GM19463 (cell line): ENCODE measurements around the gene PXK.

ENCODE experiments used
- ATAC-seq: cut with Tn5 transposase; IDR thresholded peaks from one replicate; pipeline ENCODE4 v1.9.1; 2021; ENCODE audit warnings: mild to moderate bottlenecking, moderate library complexity; ENCODE audit not compliant: unreplicated experiment

The PXK gene

DNA sequence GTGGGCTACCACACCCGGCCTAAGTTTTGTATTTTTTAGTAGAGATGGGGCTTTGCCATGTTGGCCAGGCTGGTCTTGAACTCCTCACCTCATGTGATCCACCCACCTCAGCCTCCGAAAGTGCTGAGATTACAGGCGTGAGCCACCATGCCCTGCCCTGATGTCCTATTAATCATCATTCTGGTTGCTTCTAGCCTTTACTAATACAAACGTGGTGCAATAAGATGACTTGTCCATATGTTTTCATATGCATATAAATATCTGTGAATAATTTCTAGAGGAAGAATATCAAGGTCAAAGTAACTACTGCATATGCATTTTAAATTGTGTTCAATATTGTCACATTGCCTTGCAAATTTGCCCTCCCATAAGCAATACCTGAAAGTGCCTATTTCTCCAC lies 126.5 kb downstream of the PXK start:
- no peak for ATAC-seq

DNA sequence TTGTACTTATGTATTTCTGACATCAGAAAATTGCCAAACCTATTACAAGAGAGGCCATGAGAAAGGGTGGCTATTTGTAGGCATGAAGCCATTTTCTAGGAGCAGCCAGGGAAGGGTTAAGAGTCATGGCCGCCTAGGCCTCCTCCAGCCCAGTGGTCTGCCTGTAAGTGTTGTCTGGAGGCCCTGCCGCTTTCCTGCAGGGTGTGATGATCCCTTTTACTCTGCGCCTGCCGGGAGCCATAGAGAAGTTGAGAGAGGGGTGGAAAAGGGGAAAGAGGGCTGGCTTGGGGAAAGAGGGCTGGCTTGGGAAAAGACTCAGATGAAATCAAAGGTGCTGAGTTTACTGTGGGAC lies 130.1 kb downstream of the PXK start:
- ATAC-seq: no peak

DNA sequence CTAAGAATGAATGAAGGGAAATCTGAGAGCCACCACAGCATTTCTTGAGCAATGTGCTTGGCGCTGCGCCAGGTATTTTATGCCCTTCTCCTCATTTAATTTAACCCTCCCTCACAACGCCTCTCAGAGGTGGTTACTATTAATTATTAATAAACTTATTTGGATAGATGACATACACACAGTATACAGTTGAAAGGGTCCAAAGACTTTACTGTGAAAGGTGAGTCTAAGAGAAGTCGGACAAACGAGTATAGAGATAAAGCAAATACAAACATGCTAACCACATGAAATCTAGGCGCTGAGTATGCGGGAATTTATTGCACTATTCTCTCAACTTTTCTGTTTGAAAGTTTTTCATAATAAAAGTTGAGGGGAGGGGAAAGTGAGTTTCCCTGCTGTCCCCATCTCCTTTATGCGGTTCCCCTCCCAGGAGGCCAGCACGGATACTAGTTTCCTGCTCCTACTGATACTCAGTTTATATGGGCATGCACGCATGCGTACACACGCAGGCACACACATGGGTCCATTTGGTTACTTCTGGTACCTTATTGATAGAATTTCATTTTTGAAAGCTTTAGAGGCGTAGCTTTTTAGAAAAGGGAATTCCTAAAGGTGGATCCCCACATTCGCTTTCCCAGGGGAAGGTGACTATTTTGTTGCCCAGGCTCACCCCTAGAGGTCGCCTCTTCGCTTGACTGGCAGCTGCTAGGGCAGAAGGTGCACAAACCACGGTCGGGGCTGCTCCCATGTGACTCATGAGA lies 130.7 kb downstream of the PXK start:
- ATAC-seq: peak; percentile 96

DNA sequence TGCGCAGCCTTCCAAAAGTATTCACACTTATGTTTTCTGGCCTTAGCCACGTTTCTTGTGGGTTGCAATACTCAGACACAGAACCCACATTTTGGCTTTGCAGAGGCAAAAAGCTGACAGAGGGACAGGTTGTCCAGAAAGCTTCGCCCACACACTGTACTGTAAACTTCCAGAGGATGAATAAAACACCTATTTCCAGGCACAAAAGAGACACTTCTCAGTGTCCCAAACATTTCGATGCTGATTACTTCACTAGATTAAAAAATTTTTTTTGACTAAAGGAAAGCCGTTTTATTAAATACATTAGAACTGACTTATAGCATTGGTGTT lies 131.2 kb downstream of the PXK start:
- ATAC-seq: no peak

DNA sequence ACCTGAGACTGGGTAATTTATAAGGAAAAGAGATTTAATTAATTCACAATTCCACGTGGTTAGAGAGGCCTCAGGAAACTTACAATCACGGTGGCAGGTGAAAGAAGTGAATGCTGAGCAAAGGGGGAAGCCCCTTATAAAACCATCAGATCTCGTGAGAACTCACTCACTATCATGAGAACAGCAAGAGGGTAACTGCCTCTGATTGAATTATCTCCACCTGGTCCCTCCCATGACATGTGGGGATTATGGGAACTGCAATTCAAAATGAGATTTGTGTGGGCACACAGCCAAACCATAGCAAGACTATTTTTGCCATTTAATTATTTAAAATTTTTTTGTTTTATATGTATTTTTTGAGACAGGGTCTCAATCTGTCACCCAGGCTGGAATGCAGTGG lies 132.2 kb downstream of the PXK start:
- ATAC-seq: no peak

DNA sequence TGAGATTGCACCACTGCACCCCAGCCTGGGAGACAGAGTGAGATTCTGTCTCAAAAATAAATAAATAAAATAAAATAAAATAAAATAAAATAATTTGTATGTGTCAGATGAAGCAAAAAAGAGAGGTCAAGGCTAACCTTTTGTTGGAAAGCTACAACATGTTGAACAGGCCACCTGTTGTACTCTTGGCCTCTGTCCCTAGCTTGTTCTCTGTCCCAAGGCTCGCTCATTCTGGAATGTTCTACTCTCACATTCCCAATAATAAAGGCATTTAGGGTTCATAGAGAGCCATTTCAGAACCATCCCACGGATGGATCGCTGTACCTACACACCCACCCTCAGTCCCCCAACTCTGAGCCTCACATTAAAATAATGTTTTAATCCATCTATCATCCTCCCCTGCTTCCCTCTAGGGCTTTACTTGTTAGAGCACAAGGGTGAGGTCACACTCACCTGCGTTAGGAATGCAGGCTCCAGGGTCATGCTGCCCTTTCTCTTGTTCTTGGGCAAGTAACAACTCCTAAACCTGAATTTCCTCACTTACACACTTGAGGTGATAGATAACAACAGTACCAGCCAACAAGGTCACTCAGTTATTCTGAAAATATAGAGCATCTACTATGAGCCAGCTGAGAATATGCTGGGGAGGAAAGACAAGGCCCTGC lies 134.3 kb downstream of the PXK start:
- ATAC-seq: no peak

DNA sequence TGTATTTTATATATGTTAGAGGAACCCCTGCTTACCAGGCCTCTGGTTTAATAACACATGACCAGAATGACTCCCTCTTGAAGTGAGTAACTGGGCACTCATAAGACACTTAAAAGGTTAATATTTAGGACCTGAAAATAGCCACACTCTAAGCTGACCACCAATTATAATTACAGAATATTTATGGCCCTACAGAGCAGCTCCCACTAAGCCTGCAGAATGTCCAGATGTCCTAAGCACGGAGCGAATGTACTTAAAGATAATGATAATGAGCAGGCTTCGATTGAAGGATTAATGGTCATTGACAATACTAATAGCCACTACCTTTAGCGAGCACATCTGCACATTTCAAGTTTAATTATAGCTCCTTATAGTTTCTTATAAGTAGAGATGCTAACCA lies 136.4 kb downstream of the PXK start:
- ATAC-seq: no peak

DNA sequence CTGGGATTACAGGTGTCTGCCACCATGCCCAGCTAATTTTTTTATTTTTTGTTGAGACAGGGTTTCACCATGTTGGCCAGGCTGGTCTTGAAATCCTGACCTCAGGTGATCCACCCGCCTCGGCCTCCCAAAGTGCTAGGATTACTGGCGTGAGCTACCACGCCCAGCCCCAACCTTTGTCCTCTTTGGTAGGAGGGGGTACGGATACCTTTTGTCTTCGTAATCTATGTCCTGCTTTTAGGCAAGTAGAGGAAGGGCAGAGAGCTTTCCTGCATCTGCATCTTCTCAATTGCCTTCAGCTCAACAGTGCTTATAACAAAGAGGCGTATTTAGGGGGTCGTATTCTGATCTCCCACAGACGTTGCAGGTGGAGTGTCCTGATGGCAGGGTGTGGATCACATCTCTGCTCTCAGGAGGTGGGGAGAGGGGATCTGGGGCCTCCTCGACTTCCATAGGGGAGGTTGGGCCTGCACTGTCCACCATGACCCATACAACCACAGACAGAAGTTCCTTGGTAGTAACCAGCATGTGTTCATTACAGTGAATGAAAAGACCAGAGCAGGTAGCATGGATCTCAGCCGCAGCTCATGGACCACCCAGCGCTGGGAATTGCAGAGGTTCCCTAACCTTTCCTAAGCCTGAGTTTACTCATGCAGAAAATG lies 137.8 kb downstream of the PXK start:
- ATAC-seq: no peak

DNA sequence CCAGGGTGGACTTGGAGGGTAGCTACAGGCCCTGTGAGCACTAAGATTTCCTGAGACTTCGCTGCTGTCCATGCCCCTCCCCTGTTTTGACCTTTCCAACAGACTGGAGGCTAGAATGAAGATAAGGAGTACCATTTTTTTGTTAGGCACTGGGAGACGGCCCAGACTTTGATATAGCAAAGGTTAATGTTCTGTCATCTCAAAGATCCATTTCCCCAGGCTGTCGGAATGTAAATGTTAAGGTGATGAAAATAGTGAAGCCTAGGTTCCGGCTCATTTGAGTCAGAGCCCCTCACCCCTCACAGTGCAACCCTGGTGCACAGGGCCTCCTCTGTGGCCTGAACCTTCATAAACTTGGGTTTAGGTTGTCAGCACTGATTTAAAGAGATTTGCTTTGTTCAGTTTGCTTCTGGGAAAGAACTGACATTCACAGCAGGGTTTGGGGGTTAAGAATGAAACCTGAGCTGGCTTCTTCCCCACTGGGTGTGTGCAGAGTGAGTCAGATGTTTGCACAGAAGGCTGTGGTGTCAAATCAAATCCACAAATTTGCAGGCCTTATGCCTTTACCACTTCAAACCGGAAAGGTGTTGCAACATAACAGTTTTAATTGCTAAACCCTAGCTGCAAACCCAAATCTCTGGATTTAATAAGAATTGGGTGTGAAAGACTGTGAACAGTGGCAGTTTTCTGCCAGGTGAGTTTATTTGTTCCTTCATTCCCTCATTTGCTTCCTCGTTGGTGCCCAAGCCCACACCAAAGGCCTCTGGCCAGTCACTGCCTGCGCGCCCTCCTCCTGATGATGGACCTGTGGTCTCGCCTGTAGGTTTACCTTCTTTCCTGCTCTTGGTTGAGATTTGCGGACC lies 138.6 kb downstream of the PXK start:
- peak; percentile 69 for ATAC-seq

DNA sequence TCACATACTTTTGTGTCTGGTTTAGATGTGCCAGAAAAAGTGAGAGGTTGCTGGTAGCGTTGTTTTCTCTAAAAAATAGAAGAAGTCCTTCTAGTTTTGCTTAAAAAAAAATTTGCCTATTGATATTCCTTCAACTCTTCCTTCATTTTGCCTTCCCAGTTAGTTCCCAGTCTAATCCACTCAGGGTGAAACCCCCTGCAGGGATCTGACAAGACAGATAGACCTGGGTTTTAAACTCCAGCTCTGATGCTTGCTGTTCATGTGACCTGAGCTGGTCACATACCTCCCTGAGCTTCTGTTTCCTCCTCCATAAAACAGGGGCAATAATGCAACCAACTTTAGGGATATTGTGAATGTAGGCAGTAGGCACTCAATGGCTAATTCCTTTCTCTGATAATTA lies 140.6 kb downstream of the PXK start:
- ATAC-seq: no peak

DNA sequence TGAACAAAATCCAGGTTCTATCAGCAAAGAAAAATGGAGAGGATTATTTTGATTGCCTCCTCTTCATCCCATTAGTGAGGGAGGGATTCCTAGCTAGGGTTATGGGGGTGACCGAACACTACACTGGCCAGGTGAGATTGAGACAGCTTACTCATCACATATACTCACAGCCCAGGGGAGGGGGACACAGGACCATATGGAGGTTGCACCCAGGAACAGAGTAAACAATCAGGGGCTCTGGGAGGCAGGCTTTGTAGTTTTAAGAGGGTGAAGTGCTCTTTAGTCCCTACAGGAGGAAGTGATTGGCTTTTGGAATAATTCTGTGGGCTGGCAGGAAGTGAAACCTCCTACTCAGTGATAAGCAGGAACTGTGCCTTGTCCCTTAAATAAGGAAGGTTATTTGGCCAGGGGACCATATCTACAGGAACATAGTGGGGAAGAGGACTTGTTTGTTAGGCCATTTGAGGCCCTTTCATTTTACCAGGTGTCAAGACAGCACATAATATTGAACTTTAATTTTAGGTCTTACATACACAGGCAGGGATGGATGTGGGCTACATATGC lies 141.7 kb downstream of the PXK start:
- no peak for ATAC-seq

DNA sequence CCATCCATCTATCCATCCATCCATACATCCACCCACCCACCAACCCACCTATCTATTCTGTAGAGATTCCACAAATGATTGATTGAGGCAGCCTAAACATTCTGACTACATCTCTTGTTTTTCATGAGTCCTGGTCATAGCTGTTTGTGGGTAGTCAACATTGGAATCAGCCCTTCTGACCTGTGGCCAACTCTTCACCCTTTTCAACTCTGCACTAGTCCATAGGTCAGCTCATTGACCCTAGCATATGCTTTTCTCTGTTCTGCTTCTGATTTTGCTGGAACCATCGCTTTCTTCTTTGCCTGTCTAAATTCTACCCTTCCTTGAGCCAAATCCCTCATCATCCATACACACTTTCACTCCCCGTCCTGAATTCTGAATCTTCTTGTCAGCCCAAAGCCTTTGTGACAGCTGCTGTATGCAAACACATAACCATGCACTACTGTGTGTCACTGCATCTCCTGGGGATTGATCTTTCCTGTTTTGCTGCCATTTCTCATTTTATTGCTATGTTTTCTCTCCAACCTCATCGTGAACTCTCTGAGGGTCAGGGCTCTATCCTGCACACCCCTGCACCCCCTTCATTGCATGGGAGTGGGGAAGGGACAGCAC lies 142.4 kb downstream of the PXK start:
- ATAC-seq: no peak
